HG02852 (cell line): ENCODE data around the gene ASMTL.
"Not testable (repeated sequence)": the region's sequence is repeated elsewhere in the genome, so short reads cannot be mapped to it uniquely, and the experiment has no call there.

ENCODE experiments used
- ATAC-seq: cut with Tn5 transposase; IDR thresholded peaks from one replicate; pipeline ENCODE4 v1.9.1; 2021; ENCODE audit warnings: mild to moderate bottlenecking, moderate library complexity; ENCODE audit not compliant: unreplicated experiment

The ASMTL gene

DNA sequence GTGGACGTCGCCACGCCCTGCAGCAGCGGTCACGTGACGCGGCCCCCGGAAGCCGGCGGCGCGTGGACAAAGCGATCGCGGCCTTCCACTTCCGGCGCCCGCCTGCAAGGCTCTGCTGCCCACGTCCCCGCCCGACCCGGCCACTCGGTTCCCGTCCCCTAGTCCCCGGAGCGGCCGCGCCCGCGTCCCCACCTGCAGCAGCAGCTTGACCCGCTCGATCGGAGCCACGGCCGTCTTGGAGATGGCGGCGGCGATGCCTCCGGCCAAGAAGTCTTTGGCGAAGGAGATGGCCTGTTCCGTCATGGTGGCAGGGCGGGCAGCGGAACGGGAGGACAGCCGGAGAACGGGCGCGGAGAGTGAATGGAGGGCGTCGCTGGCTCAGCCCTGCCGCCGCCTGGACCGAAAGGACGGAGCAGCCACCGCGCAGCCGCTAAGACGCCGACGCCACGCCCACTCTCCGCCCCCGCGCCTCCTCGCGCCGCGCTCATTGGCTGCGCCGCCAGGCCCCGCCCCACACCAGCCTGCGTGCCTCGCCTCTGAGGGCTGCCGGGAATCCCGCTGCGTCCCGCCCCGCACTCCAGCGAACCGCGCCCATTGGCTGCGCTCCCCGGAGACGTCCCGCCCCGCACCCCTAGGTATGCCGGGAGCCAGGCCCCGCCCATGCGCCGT is 60.9 kb downstream of the ASMTL start, which contains the start of gene SLC25A6:
TSS of gene SLC25A6 (minus strand) at position 407 of the 669 bp plus-strand sequence. CDS start at position 303, 104 bp downstream.
- ATAC-seq, result peak; percentile 92

DNA sequence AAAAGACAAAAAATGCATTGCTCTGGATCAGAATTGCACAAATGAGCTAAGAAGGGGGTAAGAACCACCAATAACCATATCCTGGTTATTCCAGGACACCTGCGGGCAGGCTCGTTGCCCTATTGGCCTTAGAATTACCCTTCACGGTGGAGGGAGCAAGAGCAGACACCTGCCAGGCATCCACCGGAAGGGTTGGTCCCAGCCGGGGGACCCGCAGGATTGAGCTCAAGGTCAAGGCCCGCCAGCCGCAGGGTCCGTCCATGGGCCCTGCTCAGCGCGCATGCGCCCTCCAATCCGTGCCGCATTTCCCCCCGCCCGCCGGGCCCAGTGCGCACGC is 61.4 kb downstream of the ASMTL start:
- ATAC-seq, result no peak

DNA sequence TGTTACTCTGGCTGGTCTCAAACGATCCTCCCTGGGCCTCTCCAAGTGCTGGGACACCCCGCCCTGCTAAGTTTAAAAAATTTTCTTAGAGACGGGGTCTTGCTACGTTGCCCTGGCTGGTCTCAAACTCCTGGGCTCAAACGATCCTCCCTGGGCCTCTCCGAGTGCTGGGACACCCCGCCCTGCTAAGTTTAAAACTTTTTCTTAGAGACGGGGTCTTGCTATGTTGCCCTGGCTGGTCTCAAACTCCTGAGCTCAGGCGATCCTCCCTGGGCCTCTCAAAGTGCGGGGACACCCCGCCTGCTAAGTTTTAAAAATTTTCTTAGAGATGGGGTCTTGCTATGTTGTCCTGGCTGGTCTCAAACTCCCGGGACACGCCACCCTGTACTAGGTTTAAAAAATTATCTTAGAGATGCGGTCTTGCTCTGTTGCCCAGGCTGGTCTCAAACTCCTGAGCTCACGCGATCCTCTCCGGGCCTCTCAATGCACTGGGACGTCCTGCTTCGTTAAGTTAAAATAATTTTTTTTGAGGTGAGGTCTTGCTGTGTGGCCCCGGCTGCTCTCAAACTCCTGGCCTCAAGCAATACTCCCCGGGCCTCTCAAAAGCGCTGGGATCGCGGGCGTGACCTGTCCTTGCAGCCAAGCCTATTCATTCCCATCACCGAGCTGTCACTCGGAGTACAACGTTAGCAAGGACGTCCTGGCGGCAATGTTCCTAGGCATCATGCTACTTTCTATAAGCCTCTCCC is 61.9 kb downstream of the ASMTL start:
- ATAC-seq, result no peak

DNA sequence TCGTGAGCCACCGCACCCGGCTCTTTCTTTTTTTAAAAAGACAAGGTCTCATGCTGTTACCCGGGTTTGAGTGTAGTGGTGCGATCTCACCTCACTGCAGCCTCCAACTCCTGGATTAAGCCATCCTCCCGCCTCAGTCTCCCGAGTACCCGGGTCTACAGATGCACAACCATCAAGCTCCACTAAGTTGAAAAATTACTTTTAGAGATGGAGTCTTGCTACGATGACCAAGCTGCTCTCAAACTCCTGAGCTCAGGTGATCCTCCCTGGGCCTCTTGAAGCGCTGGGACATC is 62.8 kb downstream of the ASMTL start:
- no peak for ATAC-seq

DNA sequence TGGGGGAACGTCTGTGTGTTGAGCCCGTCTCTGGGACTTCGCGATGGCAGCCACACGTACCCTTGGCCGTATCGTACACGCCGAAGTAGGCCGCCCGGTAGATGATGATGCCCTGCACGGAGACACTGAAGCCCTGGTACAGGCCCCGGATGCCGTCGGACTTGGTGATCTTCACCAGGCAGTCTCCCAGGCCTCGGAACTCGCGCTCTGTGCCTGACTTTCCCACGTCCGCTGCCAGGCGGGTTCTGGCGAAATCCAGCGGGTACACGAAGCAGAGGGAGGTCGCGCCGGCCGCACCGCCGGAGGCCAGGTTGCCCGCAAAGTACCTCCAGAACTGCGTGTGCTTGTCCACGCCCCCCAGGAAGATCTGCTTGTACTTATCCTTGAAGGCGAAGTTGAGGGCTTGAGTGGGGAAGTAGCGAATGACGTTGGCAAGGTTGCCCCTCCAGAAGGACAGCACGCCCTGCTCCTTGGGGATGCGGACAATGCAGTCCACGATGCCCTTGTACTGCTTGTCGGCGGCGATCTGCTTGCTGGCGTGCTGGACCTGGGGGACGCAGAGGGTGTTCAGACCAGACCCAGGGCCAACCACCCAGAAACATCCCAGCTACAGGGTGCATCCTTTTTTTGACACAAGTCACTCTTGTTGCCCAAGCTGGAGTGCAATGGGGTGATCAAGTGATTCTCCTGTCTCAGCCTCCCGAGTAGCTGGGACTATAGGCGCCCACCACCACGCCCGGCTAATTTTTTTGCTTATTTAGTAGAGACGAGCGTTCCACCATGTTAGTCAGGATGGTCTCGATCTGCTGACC is 63.3 kb downstream of the ASMTL start:
- ATAC-seq, result no peak

DNA sequence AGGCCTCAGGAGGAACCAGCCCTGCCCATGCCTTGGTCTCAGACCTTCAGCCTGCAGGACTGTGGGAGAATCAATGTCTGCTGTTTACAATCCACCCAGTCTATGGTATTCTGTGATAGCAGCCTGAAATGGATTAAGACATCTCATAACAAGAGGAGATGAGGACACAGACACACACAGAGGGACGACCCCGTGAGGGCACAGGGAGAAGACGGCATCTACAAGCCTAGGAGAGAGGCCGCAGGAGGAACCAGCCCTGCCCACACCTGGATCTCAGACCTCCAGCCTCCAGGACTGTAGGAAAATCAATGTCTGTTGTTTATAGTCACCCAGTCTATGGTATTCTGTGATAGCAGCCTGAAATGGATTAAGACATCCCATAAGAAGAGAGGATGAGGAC is 64.1 kb downstream of the ASMTL start:
- no peak for ATAC-seq

DNA sequence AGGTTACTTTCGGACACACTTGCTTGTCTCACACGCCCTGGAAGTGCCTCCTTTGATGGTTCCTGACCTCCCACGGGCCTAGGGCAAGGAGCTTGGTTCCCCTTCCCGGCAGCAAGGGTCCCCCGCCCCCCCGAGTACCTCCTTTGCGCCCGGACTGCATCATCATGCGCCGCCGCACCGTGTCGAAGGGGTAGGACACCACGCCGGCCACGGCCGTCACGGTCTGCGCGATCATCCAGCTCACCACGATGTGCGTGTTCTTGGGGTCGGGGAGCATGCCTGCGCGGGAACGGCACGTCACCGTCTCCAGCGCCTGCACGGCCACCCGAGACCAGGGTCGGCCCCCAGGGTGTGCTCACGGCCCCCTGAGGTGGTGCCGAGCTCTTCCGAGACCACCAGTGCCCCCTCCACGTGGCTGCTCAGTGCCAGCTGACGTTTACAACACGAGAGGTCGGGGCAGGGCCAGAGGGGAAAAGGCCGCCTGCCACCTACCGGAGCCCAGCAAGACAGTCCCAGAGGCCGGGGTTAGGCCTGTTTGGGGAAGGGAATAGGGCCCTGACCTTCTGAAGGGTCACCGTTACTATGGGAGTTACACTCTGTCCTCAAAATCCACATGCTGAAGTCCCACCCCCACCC is 65.5 kb downstream of the ASMTL start:
- no peak for ATAC-seq

DNA sequence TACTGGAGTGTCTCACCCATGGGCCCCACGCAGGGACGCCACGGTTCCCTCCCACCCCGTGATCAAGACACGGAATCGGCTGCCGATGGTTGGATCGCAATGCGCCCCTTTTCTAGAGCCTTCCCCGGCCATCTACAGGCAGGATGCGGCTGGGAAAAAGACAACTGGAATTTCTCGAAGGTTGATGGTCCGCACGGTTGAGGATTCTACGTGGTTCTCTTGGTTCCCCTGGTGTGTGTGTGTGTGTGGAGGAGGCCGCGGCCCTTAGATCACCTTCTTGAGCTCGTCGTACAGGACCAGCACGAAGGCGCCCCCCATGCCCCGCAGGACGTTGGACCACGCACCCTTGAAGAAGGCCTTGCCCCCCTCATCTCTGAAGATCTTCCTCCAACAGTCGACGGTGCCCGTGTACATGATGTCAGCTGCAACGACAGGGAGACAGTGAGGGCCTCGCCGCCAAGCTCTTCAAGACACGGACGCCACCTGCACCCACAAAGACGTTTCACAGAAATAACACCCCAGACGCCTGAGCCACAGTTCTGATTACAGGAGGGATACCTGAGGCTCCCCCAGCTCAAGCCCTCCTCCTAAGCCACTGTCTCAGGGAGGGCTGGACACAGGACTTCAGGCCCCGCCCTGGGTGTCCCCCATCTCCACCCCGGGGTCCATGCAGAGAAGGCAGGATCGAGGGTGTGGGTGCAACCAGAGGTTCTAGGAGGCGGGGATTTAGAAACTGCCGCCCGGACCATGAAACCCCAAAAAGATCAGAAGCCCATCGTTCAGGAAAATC is 66.2 kb downstream of the ASMTL start:
- no peak for ATAC-seq

DNA sequence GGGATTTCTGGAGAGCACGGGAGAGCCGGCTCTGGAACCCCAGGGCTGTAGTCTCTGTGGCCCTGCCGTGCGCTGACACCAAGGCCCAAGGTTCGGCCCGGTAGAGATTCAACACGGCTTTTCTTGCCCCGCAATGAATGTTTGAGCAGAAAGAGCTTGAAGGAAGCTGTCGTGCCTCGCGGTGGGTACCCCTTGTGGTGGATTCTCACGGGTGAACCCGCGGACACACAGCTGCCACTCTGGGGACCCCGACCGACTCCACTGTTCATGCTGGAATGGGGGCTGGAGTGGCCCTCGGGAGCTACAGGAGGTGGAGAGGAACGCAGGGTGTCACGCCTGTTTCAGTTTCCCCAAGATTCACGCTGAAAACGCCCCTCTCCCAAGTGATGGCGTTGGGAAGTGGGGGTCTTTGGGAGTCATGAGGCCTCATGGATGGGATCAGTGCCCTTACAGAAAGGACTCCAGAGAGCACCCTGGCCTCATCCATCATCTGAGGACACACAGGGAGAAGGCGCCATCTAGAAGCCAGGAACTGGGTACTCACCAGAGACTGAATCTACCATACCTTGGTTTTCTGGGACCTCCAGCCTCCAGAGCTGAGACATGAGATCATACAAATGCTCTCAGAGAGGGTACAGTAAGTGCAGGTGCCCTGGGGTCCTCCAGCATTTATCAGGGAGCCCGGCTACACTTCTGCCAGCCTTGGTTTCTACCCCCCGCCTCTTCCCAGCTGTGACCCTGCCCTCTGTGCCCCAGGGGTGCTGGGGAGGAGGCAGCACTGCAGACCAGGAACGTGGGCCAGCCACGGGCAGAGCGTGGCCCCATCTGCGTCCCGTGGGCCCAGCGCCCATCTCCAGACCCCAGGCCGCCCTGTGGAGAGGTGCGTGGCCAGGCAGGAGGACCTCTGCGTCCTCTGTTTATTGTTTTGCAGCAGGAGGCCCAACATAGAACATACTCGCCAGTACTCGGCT is 67.2 kb downstream of the ASMTL start:
- ATAC-seq, result no peak

DNA sequence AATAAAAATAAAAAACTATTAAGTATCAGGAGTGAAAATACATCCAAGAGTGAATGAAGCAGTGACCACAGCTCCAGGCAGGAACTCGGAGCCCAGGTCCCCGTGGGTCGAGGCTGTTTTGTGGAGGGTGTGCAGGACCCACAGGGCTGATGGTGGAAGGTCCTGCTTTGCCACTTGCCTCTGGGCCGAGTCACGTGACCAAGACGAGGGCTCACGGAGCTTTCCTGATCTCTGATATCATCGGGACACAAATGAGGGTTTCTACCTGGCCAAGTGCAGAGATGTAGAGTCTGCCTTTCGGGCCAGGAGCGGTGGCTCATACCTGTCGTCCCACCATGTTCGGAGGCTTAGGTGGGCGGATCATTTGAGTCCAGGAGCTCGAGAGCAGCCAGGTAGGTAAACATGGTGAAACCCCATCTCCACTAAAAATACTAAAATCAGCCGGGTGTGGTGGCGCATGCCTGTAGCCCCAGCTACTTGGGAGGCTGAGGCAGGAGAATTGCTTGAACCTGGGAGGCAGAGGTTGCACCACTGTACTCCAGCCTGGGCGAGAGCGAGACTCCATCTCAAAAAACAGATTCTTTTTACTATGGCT is 68.0 kb downstream of the ASMTL start:
- ATAC-seq, result no peak

DNA sequence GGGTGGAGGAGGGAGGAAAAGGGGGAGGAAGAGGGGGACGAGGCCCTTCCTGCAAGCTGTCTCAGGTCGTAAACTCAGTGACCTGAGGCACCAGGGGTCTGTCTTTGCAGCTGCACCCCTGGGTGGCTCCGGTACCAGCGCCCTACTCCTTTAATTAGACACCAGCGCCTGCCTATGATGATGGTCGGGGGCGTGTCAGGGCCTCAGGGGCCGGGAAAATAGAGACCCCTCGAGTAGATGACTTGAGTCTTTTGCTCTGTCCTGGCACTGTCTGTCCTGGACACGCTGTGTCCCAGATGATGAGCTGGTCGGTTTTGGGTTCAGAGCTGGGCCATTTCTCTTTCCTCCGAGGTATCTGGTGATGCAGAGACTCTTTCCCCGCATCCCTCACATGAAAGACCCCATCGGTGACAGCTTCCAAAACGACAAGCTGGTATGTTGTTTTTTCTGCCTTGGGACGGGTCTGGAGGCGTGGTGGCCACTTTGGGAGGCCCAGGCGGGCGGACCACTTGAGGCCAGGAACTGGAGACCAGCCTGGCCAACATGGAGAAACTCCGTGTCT is 72.0 kb downstream of the ASMTL start:
- no peak for ATAC-seq

DNA sequence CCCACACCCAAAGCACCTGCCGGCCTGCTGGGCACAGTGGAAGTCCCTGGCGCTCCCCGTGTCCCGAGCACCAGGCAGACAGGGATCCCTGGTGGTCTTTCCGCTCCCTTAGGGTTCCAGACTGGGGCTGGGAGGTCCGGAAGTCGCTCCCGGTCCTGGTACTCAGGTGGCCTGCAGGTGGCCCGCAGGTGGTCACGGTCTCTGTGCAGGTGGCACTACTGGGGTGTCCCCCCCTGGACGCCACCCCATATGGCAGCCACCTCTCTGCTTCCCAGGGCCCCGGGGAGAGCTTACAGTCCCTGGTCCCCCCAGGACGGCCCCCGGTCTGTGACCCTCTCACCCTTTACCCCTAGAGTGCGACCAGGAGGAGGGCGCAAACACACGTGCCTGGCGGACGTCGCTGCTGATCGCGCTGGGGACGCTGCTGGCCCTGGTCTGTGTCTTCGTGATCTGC is 74.4 kb downstream of the ASMTL start:
- ATAC-seq, result no peak

DNA sequence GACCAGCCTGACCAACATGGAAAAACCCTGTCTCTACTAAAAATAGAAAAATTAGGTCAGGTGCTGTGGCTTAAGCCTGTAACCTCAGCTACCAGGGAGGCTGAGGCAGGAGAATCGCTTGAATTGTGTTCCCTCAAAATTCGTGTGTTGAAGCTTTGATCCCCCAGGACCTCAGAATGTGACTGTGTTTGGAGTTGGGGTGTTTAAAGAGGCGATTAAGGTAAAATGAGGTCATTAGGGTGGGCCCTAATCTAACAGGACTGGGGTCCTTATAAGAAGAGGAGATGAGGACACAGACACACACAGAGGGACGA is 84.4 kb downstream of the ASMTL start:
- no peak for ATAC-seq

DNA sequence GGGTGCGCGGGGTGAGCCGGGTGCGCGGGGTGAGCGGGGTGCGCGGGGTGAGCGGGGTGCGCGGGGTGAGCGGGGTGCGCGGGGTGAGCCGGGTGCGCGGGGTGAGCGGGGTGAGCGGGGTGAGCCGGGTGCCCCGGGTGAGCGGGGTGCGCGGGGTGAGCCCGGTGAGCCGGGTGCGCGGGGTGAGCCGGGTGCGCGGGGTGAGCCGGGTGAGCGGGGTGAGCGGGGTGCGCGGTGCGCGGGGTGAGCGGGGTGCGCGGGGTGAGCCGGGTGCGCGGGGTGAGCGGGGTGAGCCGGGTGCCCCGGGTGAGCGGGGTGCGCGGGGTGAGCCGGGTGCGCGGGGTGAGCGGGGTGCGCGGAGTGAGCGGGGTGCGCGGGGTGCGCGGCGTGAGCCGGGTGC is 86.3 kb downstream of the ASMTL start:
- not testable (repeated sequence) for ATAC-seq

DNA sequence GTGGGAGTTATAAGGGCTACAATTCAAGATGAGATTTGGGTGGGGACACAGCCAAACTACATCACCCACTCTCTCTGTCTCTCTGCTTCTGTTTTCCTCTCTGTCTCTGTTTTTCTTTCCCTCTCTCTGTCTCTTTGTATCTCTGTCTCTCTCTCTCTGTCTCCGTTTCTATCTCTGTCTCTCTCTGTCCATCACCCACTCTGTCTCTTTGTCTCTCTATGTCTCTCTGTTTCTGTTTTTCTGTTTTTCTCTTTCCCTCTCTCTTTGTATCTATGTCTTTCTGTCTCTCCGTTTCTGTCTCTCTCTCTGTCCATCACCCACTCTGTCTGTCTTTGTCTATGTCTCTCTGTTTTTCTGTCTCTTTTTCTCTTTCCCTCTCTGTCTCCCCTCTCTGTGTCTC is 90.8 kb downstream of the ASMTL start:
- no peak for ATAC-seq

DNA sequence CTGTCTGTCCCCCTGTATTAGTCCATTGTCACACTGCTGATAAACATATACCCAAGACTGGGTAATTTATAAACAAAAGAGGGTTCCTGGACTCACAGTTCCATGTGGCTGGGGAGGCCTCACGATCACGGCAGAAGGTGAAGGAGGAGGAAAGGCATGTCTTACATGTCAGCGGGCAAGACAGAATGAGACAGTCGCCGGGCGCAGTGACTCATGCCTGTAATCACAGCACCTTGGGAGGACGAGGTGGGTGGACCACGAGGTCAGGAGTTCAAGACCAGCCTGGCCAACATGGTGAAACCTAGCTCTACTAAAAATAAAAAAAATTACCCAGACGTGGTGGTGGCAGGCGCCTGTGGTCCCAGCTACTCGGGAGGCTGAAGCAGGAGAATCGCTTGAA is 91.4 kb downstream of the ASMTL start:
- no peak for ATAC-seq

DNA sequence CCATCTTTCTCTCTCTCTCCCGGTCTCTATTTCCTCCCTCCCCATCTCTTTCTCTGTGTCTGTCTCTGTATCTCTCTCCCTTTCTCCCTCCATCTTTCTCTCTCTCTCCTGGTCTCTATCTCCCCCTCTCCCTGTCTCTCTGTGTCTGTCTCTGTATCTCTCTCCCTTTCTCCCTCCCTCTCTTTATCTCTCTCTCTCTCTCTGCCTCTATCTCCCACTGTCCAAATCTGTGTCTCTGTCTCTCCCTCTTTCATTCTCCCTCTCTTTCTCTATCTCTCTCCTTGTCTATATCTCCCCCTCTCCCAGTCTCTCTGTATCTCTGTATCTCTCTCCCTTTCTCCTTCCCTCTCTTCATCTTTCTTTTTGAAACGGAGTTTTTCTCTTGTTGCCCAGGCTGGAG is 92.5 kb downstream of the ASMTL start:
- ATAC-seq, result no peak

DNA sequence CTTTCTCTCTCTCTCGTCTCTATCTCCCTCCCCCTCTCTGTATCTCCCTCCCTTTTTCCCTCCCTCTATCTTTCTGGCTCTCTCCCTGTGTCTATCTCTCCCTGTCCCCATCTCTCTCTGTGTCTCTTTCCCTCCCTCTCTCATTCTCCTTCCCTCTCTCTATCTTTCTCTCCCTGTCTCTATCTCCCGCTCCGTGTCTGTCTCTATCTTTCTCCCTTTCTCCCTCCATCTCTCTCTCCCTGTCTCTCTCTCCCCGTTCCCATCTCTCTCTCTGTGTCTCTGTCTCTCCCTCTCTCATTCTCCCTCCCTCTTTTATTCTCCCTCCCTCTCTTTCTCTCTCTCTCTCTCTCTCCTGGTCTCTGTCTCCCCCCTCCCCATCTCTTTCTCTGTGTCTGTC is 93.2 kb downstream of the ASMTL start:
- ATAC-seq, result no peak
